NK-92 (cell line): ENCODE measurements around the gene ATP11A.
"Not testable (repeated sequence)": the region's sequence is repeated elsewhere in the genome, so short reads cannot be mapped to it uniquely, and the experiment has no call there.

Source experiments
- DNase-seq: peaks from one replicate; lab custom pipeline; 2025; ENCODE audit not compliant: unreplicated experiment; lab: John Stamatoyannopoulos, UW

ATP11A gene

GRCh38 chr13:112873851-112874750 lies 184.3 kb downstream of the ATP11A start:
- no peak for DNase-seq

GRCh38 chr13:112874751-112875300 lies 185.0 kb downstream of the ATP11A start:
- DNase-seq: no peak

GRCh38 chr13:112875627-112876026 lies 185.8 kb downstream of the ATP11A start:
- no peak for DNase-seq

- no peak for DNase-seq
Measured at GRCh38 chr13:112876305-112877000, 186.6 kb downstream of the ATP11A start.

DNA sequence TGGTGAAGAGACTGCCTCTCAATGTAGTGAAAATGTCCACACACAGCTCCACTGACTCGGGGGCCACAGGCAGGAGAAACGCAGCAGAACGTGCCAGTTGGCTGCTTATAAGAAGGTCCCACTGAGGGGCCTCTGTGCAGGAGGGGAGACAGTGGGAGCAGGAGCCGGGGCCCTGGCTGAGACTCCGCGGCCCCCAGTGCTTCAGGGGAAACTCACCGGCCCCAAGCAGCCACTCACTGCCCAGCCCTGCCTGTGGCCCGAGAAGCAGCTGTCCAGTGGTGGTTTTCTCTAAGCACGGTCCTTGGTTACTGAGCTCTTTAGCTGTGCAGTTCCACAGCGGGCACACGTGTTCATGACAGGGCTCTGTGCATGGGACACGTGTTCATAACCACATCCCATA lies 187.2 kb downstream of the ATP11A start:
- DNase-seq: no peak

DNA sequence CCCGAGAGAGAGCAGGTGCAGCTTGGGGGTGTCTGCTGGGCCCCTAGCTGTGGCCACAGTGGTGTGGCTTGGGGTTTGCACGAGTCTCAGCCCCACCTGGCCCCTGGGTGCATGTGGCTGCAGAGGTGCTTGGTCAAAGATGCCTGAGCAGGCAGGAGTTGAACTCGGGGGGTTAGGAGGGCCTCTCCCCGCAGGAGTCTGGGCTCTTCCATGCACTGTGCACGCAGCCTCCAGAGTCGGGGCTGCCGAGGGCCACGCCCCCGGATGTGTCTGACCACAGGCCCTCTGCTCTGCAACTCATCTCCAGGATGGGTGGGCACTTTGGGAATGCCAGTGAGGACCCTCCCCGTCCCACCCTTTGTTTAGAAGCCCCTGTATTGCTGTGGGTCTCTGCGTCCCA lies 187.7 kb downstream of the ATP11A start:
- DNase-seq: no peak

DNA sequence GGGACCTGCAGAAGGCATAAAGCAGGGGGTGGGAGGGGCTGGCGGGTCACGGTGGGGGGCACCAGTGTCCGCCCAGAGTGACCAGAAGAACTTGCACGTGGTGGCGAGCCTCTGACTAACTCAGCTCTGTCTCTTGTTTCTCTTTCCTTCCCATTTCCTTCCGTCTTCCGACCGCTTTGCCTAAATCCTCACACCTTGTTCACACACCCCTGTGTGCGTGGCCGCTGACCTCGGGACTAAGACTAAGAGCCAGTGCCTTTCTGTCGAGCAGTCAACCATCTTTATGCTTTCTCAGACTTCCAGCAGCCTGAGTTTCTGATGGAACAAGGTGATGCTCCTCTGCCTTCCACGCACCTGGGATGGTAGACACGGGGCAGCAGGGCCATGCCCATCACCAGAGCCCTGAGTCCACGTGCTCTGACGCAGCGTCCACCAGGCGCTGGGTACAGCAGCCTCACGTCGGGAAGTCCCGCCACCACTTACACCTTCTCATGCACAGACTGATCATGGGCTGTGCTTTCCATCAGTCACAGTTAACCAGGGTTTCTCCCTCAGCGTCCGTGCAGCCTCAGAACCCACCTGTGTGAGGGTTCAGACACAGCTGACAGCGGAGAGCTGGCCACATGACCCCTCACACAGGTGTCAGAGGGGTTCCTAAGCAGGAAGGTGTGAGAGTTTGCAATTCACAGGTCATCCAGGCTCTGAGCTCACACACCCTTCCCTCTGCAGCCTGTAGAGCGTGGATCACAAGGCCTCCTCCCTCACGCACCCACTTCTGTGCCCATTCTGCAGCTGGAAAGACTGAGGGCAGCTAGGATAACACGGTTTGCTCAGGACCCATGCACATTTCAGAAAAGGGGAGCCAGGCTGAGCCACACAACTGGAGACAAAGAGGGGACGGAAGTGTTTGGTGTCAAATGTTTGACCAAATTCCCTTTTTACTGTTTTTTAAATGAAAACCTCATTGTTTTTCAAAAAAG lies 188.4 kb downstream of the ATP11A start:
- DNase-seq: no peak

DNA sequence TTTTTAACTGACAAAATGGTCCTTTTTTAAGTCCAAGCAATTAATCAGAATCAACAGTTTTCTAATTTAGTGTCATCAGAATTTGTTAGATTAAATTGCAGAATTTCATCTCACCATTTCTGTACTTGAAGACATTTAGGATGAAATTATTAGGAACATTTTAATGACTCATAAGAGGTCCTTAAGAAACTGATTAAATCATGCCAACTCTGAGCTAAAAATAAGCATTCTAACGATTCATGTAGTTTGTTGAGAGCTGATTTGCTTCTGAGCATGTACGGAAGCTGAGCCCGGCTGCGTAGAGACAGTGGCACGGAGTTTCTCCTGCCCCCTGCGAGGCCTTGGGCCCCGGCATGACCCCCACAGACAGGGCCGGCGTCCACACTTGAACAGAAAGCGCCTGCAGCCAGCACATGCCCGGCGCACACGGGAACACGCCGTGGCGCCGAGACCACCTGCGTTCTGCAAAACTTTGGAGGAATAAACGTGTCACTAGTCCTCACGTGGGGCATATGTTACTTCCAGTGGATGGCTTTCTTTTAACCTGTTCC lies 189.5 kb downstream of the ATP11A start:
- no peak for DNase-seq

DNA sequence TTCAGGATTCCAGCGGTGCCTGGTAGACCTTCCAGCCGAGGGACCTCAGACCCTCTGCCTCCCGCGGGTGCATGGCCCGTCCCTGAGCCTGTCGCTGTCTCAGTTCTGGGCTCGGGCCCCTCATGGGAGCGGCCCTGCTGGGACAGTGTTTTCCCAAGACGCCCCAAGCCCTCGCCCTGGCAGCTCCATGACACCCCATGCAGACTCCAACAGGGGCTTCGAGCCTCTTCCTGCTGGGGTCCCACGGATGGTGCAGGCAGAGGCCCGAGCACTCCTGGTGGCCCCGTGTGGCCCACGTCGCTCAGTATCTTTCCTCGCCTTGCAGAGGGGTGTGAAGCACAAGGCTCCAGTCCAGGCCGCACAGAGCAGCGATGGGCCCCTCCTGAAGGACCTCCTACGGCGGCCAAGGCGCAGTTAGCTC lies 190.4 kb downstream of the ATP11A start:
- no peak for DNase-seq

GRCh38 chr13:112880976-112881540 lies 191.2 kb downstream of the ATP11A start:
- no peak for DNase-seq

DNA sequence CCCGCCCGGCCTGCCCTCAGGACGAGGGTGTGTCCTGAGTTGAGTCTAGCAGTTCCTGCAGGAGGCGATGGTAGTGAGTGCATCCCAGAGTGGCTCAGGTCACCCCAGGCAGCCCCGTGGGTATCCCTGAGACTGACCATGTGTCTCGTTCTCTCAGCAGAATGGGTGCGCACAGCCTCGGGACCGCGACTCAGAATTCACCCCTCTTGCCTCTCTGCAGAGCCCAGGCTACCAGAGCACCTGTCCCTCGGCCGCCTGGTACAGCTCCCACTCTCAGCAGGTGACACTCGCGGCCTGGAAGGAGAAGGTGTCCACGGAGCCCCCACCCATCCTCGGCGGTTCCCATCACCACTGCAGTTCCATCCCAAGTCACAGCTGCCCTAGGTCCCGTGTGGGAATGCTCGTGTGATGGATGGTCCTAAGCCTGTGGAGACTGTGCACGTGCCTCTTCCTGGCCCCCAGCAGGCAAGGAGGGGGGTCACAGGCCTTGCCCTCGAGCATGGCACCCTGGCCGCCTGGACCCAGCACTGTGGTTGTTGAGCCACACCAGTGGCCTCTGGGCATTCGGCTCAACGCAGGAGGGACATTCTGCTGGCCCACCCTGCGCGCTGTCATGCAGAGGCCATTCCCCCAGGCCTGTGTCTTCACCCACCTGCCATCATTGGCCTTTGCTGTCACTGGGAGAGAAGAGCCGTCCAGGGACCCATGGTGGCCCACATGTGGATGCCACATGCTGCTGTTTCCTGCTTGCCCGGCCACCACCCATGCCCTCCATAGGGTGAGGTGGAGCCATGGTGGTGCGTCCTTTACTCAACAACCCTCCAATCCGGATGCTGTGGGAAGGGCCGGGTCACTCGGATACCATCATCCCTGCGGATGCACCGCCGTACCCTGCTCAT lies 192.1 kb downstream of the ATP11A start:
- DNase-seq: no peak

DNA sequence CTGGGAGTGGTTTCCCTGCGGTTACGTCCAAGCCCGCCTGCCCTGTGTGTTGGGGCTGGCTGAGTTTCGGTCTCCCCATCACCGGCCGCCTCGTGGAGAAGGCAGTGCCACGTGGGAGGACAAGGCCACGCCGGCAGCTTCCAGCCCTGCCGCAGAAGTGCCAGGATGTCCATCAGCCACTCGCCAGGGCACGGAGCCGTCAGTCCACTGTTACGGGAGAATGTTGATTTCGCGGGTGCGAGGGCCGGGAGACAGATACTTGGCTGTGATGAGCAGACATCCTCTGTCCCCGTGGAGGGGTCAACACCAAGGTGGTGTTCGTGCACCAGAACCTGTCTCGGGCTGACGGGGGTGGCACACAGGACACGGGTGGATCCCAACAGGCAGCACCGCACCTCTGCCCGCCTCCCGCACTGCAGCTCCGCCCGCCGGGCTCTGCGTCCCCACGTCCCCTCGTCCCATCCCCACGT lies 192.8 kb downstream of the ATP11A start:
- DNase-seq: no peak

GRCh38 chr13:112883241-112883945 lies 193.6 kb downstream of the ATP11A start:
- DNase-seq: no peak

GRCh38 chr13:112884700-112885099 lies 194.9 kb downstream of the ATP11A start:
- DNase-seq: not testable (repeated sequence)

- DNase-seq: no peak
Measured at GRCh38 chr13:112885242-112885781, 195.5 kb downstream of the ATP11A start.

- no peak for DNase-seq
Measured at GRCh38 chr13:112885782-112886268, 196.0 kb downstream of the ATP11A start.

GRCh38 chr13:112887151-112887550 lies 197.3 kb downstream of the ATP11A start:
- DNase-seq: no peak

GRCh38 chr13:112887557-112887991 lies 197.7 kb downstream of the ATP11A start:
- no peak for DNase-seq
